UCSD-AML1 (cell line): Measurements from ENCODE around the gene PTPRF.

Experiments
- DNase-seq: peaks from one replicate; lab custom pipeline; 2025; ENCODE audit not compliant: unreplicated experiment; lab: John Stamatoyannopoulos, UW

The PTPRF gene

DNA sequence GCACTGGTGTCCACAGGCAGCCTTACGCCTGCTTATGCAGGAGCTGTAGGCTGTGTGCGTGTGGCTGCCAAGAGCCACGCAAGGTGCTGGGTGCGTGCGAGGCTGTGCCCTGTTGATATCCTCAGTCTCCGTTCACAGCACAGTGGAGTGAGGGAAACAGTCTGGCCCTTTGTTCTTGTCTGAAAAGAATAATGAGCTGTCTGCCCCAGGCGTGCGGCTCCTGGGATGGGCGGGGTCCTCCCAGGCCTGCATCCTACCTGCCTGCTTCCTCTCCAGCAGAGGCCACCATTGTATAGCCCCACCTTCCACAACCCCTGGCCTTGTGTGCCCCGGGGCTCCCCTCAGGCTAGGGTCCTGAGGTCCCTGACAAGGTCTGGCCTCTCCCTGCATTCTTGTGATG, 72.3 kb downstream of the PTPRF start:
- DNase-seq = no peak

DNA sequence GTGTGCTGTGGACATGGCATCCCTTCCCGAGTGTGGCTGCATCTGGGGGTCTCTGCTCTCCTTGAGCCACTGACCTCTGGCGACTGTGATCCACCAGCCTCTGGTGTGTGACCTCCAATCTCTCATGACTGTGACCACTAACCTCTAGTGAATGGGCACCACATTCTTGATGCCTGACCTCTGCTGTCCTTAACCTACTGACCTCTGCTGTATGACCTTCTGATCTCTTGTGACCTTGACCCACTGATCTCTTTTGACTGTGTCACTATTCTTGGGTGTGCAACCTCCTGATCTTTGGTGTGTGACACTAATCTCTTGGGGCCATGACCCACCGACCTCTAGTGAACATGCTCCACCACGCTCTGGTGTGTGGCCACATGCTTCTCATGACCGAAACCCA, 73.5 kb downstream of the PTPRF start:
- DNase-seq = no peak

DNA sequence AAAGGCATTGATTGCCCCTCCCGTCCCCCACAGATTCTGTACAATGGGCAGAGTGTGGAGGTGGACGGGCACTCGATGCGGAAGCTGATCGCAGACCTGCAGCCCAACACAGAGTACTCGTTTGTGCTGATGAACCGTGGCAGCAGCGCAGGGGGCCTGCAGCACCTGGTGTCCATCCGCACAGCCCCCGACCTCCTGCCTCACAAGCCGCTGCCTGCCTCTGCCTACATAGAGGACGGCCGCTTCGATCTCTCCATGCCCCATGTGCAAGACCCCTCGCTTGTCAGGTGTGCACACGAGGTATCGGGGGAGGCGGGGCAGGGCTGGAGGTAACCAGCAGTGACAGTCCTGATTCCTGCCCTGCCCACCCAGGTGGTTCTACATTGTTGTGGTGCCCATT, 74.5 kb downstream of the PTPRF start:
- DNase-seq = no peak

DNA sequence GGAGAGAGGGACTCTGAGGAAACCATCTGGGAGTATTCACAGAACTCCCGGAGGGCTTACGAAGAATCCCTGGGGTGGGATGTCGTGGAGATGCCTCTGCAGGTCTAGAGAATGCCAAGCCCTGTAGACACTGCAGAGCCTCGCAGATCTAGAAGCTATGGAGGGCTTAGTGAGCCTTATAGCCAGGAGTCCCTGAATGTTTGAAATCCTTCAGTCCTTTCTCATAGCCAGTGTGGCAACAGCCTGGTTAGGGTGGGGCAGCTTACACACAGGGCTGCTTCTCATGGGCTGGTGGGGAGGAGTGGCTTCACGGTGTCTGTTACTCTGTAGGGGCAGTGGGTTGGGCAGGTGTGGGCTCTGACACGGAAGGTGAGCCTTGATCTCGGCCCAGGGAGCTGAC, 75.1 kb downstream of the PTPRF start:
- DNase-seq = no peak

DNA sequence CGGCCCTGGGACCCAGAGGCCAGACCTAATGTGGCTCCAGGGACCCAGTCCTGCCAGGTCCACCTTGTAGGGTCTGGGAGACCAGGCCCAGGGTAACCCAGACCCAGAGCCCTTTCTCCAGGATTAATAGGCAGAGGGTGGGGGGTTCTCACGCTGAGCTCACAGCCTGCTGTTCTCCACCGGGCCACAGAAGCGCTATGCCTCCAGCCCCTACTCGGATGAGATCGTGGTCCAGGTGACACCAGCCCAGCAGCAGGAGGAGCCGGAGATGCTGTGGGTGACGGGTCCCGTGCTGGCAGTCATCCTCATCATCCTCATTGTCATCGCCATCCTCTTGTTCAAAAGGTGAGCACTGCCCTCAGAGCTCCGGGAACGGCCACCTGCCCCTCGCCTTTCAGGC, 75.9 kb downstream of the PTPRF start:
- no peak for DNase-seq

DNA sequence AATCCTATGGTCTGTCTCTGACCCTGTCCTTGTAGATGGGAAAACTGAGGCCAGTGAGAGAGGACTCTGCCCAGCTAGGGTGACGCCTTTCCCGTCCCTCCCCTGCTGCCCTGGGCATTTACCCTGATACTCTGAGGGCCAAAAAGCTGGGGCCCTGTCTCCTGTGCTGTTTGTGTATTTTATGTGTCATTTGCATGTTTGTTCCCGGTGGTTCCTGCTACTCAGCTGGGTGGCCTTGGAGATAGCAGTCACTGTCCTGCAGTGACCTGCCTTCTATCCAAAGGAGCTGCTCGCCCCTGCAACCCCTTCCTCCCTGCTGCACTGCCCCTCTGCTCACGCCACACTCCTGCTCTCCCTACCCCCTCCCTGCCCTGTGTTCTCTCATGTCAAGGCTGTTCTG, 78.1 kb downstream of the PTPRF start:
- DNase-seq = no peak

DNA sequence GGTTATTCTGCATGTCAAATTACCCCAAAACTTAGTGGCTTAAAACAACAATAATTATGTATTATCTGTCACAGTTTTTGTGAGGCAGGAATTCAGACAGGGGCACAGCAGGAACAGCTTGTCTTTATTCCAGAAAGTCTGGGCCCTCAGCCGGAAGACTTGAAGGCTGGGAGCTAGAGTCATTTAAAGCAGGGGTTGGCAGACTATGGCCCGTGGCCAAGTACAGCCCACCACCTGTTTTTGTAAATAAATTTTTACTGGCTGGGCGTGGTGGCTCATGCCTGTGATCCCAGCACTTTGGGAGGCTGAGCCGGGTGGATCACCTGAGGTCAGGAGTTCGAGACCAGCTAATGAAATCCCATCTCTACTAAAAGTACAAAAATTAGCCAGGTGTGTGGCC, 79.7 kb downstream of the PTPRF start:
- DNase-seq = no peak

DNA sequence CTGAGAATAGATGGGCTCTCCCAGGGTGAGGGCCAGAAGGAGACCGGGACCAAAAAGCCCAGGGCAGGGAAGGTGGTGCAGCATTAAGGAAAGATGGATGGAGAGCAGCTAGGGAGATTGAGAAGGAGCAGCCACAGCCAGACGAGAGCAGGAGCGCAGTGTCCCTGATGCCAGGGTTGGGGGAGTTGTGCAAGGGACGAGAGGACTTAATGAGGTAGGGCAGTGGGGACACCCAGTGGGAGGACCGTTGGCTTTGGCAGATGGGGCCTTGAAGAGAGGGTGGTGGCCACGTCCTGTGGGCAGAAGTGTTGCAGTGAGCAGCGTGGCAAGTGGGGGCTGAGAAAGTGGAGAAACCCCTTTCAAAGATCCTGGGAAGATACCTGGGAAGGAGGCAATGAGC, 81.3 kb downstream of the PTPRF start:
- DNase-seq = no peak

DNA sequence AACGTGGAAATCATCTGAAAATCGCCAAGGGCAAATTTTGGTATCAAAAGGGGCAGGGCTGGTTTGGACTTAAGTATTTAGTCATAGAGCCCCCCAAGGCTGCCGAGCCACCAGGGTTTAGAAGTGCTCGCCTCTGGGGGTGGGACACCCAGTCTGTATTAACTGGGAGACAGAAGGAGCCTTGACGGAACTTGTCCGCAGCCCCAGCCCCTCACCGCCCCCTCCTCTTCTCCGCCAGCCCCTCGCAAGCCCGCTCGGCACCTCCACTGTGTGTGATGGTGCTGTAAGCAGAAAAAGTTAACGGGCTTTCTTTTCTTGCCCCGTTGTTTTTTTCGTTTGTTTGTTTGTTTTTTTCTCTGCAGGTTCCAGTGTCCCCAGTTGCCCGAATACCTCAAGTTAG, 81.7 kb downstream of the PTPRF start:
- DNase-seq = no peak

DNA sequence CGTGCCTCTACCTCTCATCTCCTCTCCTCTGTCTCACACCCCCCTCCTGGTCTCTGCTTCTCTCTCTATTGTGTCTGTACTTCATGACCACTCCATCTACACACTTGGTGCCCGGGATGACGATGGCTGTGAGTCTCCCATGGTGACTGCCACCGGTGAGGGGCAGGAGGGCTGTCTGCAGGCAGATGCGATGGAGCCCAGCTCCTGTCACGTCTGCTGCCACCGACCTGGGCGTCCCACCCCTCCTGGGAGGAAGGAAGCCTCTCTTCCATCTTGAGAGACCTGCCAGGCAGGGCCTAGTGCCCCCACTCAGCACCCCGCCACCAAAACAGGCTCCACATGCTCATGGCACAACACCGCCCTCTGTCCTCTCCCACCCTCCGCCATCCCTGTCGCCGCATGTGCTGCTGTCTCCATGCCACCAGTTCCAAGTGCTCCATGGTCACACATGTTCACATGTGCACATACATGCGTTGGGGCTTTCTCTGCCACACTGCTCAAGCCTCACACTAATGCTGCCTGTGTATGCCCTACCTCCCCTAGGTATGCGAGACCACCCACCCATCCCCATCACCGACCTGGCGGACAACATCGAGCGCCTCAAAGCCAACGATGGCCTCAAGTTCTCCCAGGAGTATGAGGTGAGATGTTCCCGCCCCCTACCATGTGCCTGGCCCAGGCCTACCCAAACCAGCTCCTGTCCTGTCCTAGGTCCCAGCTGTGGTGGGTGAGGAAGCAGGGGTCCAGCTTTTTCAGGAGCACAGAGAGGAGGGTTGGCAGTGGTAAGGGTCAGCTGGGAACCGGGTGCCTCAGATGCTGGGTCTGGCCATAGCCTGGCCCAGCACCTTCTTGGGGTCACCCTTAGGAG, 82.6 kb downstream of the PTPRF start:
- no peak for DNase-seq

DNA sequence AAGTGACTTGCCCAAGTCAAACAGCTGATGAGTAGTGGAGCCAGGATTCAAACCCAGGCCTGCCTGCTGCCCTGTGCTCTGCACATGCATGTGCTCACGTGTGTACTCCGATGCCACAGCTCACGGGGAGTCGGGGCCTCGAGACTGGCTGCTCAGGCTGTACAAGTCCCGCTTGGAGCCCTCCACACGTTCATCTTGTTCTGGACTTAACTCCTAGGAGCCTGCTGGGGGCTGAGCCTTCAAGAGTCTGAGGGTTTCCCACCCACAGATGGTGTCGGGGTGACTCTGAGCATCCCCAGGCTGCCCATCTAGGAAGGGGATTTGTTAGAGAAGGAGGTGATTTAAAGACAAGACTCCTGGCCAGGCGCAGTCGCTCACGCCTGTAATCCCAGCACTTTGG, 83.5 kb downstream of the PTPRF start:
- no peak for DNase-seq

DNA sequence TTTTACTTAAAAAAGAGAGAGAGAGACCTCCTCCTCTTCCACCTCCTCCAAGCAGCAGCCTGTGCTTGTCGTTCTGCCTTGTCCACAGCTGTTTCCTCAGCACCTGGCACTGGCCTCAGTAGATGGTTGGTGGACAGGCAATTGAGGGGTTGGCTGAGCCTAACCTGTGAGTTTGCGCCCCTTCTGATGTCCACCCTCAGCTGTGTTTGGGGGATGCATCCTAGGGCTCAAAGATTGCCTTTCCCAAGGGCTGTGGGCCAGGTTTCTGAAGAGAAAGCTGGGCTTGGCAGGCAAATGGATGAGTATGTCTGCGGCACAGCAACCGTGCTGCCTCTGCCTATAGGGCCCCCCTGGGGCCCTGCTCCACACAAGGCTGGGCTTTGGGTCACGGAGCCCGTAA, 84.2 kb downstream of the PTPRF start:
- no peak for DNase-seq

DNA sequence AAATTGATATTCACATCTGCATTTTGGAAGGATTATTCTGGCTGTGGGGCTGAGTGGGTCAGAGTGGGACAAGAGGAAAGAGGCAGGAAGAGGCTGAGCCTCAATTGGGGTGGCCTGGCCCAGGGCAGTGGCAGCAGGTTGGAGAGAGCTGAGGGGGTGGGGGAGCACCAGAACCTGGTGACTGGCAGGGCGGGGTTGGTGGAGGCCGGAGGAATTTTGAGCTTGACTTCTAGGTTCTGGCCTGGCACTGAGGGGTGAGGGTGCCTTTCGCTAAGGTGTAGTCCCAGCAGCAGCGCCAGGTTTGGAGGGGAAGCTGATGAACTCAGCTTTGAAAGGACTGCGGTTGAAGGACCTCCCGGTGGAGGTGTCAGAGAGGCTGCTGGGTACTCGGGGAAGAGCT, 85.7 kb downstream of the PTPRF start:
- DNase-seq = no peak

DNA sequence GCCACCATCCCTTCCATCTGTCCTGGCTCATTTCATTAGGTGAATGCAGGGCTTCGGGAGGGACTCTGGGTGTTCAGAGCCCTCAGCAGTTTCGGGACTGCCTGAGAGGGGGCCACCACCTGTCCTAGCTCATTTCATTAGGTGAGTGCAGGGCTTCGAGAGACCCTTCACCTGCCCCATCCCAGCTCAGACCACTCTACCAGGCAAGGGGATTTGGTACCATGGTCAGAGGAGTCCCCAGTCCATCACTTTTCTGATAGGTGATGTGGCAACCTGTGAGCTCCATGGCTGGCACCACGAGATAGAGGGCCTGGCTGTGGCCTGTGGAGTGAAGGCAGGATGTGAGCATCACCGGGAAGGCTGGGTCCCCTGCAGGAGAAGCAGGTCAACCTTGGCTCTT, 86.3 kb downstream of the PTPRF start:
- no peak for DNase-seq

DNA sequence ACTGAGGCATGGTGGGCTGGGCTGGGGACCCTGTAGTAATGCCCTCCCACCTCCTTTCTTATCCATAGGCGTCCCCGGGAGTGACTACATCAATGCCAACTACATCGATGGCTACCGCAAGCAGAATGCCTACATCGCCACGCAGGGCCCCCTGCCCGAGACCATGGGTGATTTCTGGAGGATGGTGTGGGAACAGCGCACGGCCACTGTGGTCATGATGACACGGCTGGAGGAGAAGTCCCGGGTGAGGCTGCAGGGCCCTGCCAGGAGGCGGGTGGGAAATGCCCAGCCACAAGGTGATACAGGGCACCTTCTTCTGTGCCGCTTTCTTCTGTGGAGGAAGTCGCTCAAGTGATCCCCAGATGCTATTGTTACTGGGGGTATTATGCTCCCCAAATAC, 87.0 kb downstream of the PTPRF start:
- no peak for DNase-seq

DNA sequence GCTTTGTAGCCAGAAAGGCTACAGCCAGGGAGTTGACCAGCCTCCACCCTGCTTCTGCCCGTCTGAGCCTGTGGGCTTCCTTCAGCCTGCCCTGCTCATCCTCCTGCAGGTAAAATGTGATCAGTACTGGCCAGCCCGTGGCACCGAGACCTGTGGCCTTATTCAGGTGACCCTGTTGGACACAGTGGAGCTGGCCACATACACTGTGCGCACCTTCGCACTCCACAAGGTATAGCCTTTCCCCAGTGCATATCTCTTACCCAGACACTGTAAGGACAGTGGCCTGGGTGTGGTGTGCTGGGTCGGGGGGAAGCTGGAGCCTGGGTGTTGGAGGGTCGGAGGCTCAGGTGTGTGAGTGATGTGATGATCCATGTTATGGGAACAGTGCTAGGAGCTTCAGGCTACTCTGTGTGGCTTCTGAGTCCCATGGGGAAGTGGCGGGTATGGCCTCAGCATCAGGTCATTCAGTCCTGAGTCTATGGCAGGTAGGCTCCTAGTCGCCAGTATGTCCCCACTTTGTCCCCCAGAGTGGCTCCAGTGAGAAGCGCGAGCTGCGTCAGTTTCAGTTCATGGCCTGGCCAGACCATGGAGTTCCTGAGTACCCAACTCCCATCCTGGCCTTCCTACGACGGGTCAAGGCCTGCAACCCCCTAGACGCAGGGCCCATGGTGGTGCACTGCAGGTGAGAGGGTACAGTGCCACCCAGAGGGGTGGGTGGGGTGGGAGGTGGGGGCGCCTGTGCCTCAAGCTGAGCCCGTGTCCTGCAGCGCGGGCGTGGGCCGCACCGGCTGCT, 88.0 kb downstream of the PTPRF start:
- no peak for DNase-seq

DNA sequence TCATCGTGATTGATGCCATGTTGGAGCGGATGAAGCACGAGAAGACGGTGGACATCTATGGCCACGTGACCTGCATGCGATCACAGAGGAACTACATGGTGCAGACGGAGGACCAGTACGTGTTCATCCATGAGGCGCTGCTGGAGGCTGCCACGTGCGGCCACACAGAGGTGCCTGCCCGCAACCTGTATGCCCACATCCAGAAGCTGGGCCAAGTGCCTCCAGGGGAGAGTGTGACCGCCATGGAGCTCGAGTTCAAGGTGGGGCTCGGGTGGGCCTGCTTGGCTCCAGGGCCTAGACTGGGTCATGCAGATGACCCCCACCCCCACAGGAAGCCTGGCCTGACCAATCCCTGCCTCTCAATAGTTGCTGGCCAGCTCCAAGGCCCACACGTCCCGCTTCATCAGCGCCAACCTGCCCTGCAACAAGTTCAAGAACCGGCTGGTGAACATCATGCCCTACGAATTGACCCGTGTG, 88.7 kb downstream of the PTPRF start:
- no peak for DNase-seq

DNA sequence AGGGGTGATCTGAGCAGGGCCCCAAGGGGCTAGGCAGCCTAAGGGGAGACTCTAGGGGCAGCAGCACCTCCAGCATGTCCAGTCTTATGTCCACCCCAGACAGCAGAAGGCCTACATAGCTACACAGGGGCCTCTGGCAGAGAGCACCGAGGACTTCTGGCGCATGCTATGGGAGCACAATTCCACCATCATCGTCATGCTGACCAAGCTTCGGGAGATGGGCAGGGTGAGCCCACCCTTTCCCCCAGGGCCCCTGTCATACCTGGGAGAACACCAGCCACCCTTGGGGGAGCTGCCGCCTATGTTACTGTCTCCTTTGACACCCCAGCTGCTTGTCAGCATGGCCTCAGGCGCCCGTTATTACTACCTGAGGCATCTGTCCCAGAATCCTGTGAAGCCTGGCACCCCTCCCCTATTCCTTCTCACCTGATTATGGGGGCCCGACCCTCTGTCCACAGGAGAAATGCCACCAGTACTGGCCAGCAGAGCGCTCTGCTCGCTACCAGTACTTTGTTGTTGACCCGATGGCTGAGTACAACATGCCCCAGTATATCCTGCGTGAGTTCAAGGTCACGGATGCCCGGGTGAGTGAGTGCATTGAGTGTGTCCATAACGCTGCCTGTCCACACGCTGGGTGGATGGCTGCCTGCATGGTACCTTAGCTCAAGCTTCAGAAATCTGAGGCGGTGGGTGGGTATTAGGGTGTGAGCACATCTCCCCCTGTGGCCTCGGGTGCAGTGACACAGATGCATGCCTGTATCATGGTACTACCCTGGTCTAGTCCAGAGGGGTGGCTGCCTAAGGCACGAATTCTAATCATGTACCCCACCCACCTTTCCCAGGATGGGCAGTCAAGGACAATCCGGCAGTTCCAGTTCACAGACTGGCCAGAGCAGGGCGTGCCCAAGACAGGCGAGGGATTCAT, 89.6 kb downstream of the PTPRF start:
- no peak for DNase-seq

DNA sequence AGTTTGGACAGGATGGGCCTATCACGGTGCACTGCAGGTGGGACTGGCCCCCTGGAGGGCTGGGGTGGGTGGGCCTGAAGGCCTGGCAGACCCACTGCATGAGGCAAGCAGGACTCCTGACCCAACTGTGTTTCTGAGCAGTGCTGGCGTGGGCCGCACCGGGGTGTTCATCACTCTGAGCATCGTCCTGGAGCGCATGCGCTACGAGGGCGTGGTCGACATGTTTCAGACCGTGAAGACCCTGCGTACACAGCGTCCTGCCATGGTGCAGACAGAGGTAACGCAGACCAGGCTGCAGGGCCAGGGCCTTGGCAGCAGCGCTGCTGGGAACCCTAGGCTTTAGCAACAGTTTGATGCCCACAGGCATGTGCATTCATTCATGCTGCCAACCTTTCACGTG, 90.3 kb downstream of the PTPRF start:
- no peak for DNase-seq

DNA sequence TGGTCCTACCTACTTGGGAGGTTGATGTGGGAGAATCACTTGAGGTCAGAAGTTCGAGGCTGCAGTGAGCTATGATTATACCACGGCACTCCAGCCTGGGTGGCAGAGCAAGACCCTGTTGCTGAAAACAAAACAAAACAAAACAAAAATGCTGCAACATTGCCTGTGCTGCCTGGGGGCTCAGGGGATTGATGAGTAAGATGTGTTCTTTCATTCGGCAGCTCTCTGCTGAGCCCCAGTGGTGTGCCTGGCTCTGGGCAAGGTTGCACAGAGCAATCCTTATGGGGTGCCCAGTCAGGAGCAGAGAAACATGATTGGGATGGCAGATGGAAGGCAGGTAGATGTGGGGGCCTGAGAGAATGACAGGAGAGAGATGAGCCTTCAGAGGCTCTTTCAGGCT, 90.7 kb downstream of the PTPRF start:
- no peak for DNase-seq

DNA sequence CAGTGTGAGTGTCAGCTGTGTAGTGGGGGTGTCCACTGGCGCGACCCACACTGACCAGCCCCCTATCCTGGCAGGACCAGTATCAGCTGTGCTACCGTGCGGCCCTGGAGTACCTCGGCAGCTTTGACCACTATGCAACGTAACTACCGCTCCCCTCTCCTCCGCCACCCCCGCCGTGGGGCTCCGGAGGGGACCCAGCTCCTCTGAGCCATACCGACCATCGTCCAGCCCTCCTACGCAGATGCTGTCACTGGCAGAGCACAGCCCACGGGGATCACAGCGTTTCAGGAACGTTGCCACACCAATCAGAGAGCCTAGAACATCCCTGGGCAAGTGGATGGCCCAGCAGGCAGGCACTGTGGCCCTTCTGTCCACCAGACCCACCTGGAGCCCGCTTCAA, 91.2 kb downstream of the PTPRF start:
- DNase-seq = no peak
